GM12878 (cell line): ENCODE measurements around the gene NCAPD2. TPM values are rescaled to one million over a fixed set of nuclear protein-coding genes. Genes with fewer than 3 reads are reported as not detected.

Source experiments
- ATAC-seq: fragments of 200-7000 bp; cut with Tn5 transposase; 3 replicates; pipeline ENCODE4 v1.9.1; 2020; ENCODE audit warnings: mild to moderate bottlenecking, moderate library complexity
- BruUV-seq: library from RNA; stranded (reverse); fragments of 400-500 nt; replicated peaks from 2 replicates; lab custom pipeline; 2021; lab: Mats Ljungman, UMichigan
- CTCF ChIA-PET: fragments of 300-600 bp; sonication (Branson Sonifier 250); formaldehyde crosslinking; extraction: SDS; loops from one replicate; lab custom pipeline; 2021; ENCODE audit warnings: inconsistent platforms; lab: Yijun Ruan, JAX
- POLR2A ChIA-PET: fragments of 350-600 bp; formaldehyde crosslinking; extraction: SDS; loops from one replicate; lab custom pipeline; 2021; ENCODE audit warnings: inconsistent platforms; lab: Charles Lee
- RAD21 ChIA-PET: fragments of 300-600 bp; sonication (Branson Sonifier 250); formaldehyde crosslinking; loops from one replicate; lab custom pipeline; 2023; ENCODE audit warnings: antibody characterized with exemption; ENCODE audit not compliant: unreplicated experiment; lab: Charles Lee
- SMC1A ChIA-PET: fragments of 300-600 bp; sonication (Branson Sonifier 250); formaldehyde crosslinking; loops from one replicate; lab custom pipeline; 2023; ENCODE audit not compliant: unreplicated experiment, uncharacterized antibody; lab: Charles Lee
- DNase-seq: peaks from one replicate; pipeline ENCODE4 v3.0.0-alpha.2; 2011; ENCODE audit warnings: low read depth, low spot score
- FAIRE-seq: peaks from 3 replicates; lab custom pipeline; 2011; peaks lifted over from hg19 to GRCh38; lab: Jason Lieb, UNC
- H2AFZ ChIP-seq: 2 replicates; pipeline ENCODE4 v1.6.0; 2011; ENCODE audit warnings: low read depth, low read length, control low read depth; ENCODE audit not compliant: control insufficient read depth
- H3K27ac ChIP-seq: 2 replicates; pipeline ENCODE4 v1.5.1; 2011; ENCODE audit warnings: control low read depth; ENCODE audit not compliant: control insufficient read depth, insufficient read depth
- H3K27me3 ChIP-seq, 2 experiments: replicated peaks in 1 of 2; 2 replicates each; pipeline versions ENCODE4 v1.6.0 to v1.6.1; 2011; ENCODE audit warnings: low read length in 1 of 2; ENCODE audit not compliant: control insufficient read depth in 2 of 2, insufficient read depth in 2 of 2
- H3K36me3 ChIP-seq, 2 experiments: 2 replicates each; pipeline ENCODE4 v1.5.1; 2011; ENCODE audit warnings: low read length in 1 of 2; ENCODE audit not compliant: control insufficient read depth in 2 of 2, insufficient read depth in 2 of 2
- H3K4me1 ChIP-seq: 2 replicates; pipeline ENCODE4 v1.6.1; 2011; ENCODE audit warnings: mild to moderate bottlenecking, low read length, moderate library complexity, mixed read lengths; ENCODE audit not compliant: control insufficient read depth, insufficient read depth
- H3K4me2 ChIP-seq: 2 replicates; pipeline ENCODE4 v1.6.0; 2011; ENCODE audit warnings: control low read depth; ENCODE audit not compliant: control insufficient read depth, insufficient read depth
- H3K4me3 ChIP-seq: fragments of 200-600 bp; sonication (generic); 2 replicates; pipeline ENCODE4 v1.5.1; 2016
- H3K79me2 ChIP-seq: 2 replicates; pipeline ENCODE4 v1.6.0; 2011; ENCODE audit warnings: low read length; ENCODE audit not compliant: control insufficient read depth, insufficient read depth
- H3K9ac ChIP-seq: 2 replicates; pipeline ENCODE4 v1.8.0; 2011; ENCODE audit warnings: low read length, control low read depth, mixed read lengths; ENCODE audit not compliant: control insufficient read depth, insufficient read depth
- H3K9me3 ChIP-seq: replicated peaks from 3 replicates; pipeline ENCODE4 v1.5.1; 2011; ENCODE audit warnings: mild to moderate bottlenecking, low read length; ENCODE audit not compliant: control insufficient read depth, insufficient read depth
- H4K20me1 ChIP-seq: 2 replicates; pipeline ENCODE4 v1.6.0; 2011; ENCODE audit not compliant: control insufficient read depth, insufficient read depth
- ATF2 ChIP-seq: IDR thresholded peaks from 2 replicates; pipeline ENCODE4 v1.6.1; 2012; ENCODE audit warnings: low read length, inconsistent platforms
- BCL11A ChIP-seq: IDR thresholded peaks from 2 replicates; pipeline ENCODE4 v1.6.1; 2011; ENCODE audit warnings: low read depth, low read length
- FOXK2 ChIP-seq: fragments of 450-650 bp; IDR thresholded peaks from 2 replicates; pipeline ENCODE4 v1.6.1; 2017; ENCODE audit warnings: mild to moderate bottlenecking, moderate library complexity
- GABPA ChIP-seq: IDR thresholded peaks from 2 replicates; pipeline ENCODE4 v1.6.1; 2014; ENCODE audit warnings: antibody characterized with exemption, low read depth, mild to moderate bottlenecking, inconsistent platforms
- RAD51 ChIP-seq: fragments of 450-650 bp; IDR thresholded peaks from 2 replicates; pipeline ENCODE4 v1.6.1; 2016; ENCODE audit warnings: moderate library complexity, mild to moderate bottlenecking, inconsistent platforms
- RFX5 ChIP-seq: IDR thresholded peaks from 2 replicates; pipeline ENCODE4 v1.6.1; 2011; ENCODE audit warnings: low read depth, low read length, improper control_type of control experiment
- SP1 ChIP-seq: IDR thresholded peaks from one replicate; pipeline ENCODE4 v1.6.1; 2011; ENCODE audit warnings: low read depth, low read length
- TARDBP ChIP-seq: IDR thresholded peaks from 2 replicates; pipeline ENCODE4 v1.6.1; 2016; ENCODE audit warnings: borderline replicate concordance
- YY1 ChIP-seq: IDR thresholded peaks from 2 replicates; pipeline ENCODE4 v1.6.1; 2011; ENCODE audit warnings: low read depth, mild to moderate bottlenecking, low read length
- ZBED1 ChIP-seq: IDR thresholded peaks from 2 replicates; pipeline ENCODE4 v1.6.1; 2016; ENCODE audit warnings: borderline replicate concordance
- WGBS: methylation state at CpG from one replicate; pipeline ENCODE4 v1.1.6; 2016; ENCODE audit warnings: low lambda C conversion rate; ENCODE audit not compliant: insufficient replicate concordance, insufficient coverage; ENCODE audit errors: missing lambda C conversion rate; 5-methylcytosine and 5-hydroxymethylcytosine counted together
- in situ Hi-C: fragments of 300-500 bp; cut with MboI; formaldehyde crosslinking; loops from 9 replicates; pipeline ENCODE4 v1.14.3; 2018; ENCODE audit warnings: mixed read lengths
- intact Hi-C: fragments of 100-400 bp; cut with micrococcal nuclease; formaldehyde crosslinking; loops from one replicate; pipeline ENCODE4 v1.14.2; 2022; ENCODE audit not compliant: unreplicated experiment
- polyA plus RNA-seq, 11 experiments: library from polyadenylated mRNA; depleted of rRNA in 4 of 11; unstranded in 6 of 11; stranded (reverse) in 5 of 11; fragments of >200 nt; fragmentation: Nextera tagmentation in 4 of 11; fragmentation: Illumina TruSeq in 1 of 11; extraction: Ambion mirVana in 4 of 11; extraction: Trizol in 1 of 11; gene quantifications; 1 replicate in 1 of 11; 2 replicates in 10 of 11; pipeline versions ENCODE4 v1.2.1 to v1.2.3, GENCODE V29; 2011 to 2016; ENCODE audit warnings: inconsistent platforms in 2 of 11, missing spikeins in 2 of 11, low read depth in 1 of 11
- total RNA-seq, 4 experiments: library from RNA; depleted of rRNA in 3 of 4; stranded (reverse); fragments of >200 nt in 3 of 4; fragmentation: Illumina TruSeq in 1 of 4; extraction: Trizol in 1 of 4; gene quantifications; 2 replicates each; pipeline versions ENCODE4 v1.2.1 to v1.2.3, GENCODE V29; 2013 to 2021
- TF ChIP-seq, protein P1 (sequence below): IDR thresholded peaks from 2 replicates; pipeline ENCODE4 v1.6.1; 2011; ENCODE audit warnings: borderline replicate concordance, low read depth, mild to moderate bottlenecking, moderate library complexity, low read length; ENCODE audit not compliant: insufficient read depth, poor library complexity, severe bottlenecking

NCAPD2 gene
- total and polyA plus RNA-seq, 10 of the 15 experiments (the other 5 are each of a cell fraction or from before 2014, with no cell fraction given) = 24.2 to 160 (median 110) TPM

- TF ChIP-seq BCL11A (no peak), RAD51 (no peak), ZBED1 (peak; percentile 79; the same call in 1 of the 2 replicates), GABPA (no peak), YY1 (peak; percentile 79), FOXK2 (no peak), RFX5 (0 out of 2 replicates have a peak, but pooled peaks have one; percentile 39), SP1 (peak; percentile 96), ATF2 (no peak)
- TF ChIP-seq, protein P1, sequence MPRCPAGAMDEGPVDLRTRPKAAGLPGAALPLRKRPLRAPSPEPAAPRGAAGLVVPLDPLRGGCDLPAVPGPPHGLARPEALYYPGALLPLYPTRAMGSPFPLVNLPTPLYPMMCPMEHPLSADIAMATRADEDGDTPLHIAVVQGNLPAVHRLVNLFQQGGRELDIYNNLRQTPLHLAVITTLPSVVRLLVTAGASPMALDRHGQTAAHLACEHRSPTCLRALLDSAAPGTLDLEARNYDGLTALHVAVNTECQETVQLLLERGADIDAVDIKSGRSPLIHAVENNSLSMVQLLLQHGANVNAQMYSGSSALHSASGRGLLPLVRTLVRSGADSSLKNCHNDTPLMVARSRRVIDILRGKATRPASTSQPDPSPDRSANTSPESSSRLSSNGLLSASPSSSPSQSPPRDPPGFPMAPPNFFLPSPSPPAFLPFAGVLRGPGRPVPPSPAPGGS = no peak
These were observed 23.3 kb upstream of the NCAPD2 start, which contains the start of gene VAMP1 (continued) for GRCh38 chr12:6470375-6471163.

DNA sequence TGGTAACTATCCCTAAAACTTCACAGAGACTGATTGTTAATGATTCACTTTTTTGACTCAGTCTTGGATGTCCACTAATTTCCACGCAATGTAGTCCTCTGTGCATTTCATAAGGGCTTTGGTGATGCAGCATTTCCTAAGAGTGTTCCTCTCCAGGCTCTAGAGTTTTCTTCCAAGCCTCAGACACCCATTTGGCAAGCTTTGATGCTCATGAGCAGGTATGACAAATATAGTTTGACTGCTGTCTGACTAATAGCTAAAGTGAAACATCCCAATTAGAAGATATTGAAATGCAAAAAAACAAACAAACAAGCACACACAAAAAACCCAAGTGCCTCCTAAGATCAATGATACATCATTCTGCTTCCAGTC lies 21.9 kb upstream of the NCAPD2 start:
- H3K27ac ChIP-seq = no peak overlapping the region
- no peaks in the 10 kb centered on the region for H4K20me1 ChIP-seq
- H3K4me2 ChIP-seq = no peak overlapping the region
- 100% methylated on average over 1 of the region's 1 CpG for WGBS
- peaks cover 34% of the 10 kb centered on the region for H3K79me2 ChIP-seq
- no peak overlapping the region for H3K4me3 ChIP-seq
- no peak for FAIRE-seq
- no peaks in the 10 kb centered on the region for H3K27me3 ChIP-seq
- ChIA-PET CTCF (interaction anchor here (1.1 to 5.6 kb wide), 5 partner anchors 12 to 86 kb away, joined by 3 to 73 read pairs (median 5); partner anchors contain the start of gene GAPDH), RAD21 (interaction anchor here (1.2 kb wide), 1 partner anchor 67 kb away, joined by 4 read pairs; no protein-coding TSS in a partner anchor), SMC1A (interaction anchor here (1.0 to 1.9 kb wide), 3 partner anchors 9 to 21 kb away, joined by 3 to 4 read pairs (median 3); no protein-coding TSS in a partner anchor), POLR2A (interaction anchor here (0.6 to 4.7 kb wide), 3 partner anchors 16 to 28 kb away, joined by 3 to 46 read pairs (median 38); partner anchors contain the start of genes CD27 and TAPBPL)
- no peaks in the 10 kb centered on the region for H3K9me3 ChIP-seq
- TF ChIP-seq TARDBP = no peak
- H3K36me3 ChIP-seq = no peaks in the 10 kb centered on the region
- DNase-seq = no peak
- ATAC-seq = no peak
- H3K9ac ChIP-seq = no peak overlapping the region
- H2AFZ ChIP-seq = no peak overlapping the region
- peaks cover 12% of the 10 kb centered on the region for H3K4me1 ChIP-seq
- in situ Hi-C loops = no loop called here
- intact Hi-C loops = no loop called here
- no TSS peak for BruUV-seq
